Measurements from ENCODE around the gene LRRC4.

The LRRC4 gene

DNA sequence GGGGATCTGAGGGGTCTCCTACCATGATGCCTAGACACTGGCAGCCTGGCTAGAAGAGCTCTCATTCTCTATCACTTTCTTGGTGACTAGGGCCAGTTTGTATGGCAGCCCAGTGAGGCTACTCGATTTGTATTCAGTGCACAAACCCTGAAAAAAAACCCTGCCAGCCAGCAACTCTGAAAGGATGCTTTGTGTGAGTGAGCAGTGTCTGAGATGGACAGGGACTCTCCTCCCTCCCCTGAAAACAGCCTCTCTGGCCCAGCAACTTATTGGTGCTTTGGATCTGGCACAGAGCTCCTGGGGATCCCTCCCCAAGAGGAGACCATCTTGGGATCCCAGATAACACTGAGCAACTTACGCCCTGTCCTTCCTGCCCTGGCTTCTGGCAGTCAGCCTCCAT is 10.8 kb upstream of the LRRC4 start:
- DNase-seq (ENCODE audit: low spot score), result no peak
- in situ Hi-C loops (cut with MboI; ENCODE audit: low pct_unique_long_range_greater_than_20kb, low sequenced_read_pairs, unreplicated experiment), result loop anchor here (25.0 kb wide), 1 partner anchor 330 kb away; no protein-coding TSS in a partner anchor
- TF ChIP-seq, protein P1, sequence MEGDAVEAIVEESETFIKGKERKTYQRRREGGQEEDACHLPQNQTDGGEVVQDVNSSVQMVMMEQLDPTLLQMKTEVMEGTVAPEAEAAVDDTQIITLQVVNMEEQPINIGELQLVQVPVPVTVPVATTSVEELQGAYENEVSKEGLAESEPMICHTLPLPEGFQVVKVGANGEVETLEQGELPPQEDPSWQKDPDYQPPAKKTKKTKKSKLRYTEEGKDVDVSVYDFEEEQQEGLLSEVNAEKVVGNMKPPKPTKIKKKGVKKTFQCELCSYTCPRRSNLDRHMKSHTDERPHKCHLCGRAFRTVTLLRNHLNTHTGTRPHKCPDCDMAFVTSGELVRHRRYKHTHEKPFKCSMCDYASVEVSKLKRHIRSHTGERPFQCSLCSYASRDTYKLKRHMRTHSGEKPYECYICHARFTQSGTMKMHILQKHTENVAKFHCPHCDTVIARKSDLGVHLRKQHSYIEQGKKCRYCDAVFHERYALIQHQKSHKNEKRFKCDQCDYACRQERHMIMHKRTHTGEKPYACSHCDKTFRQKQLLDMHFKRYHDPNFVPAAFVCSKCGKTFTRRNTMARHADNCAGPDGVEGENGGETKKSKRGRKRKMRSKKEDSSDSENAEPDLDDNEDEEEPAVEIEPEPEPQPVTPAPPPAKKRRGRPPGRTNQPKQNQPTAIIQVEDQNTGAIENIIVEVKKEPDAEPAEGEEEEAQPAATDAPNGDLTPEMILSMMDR (IDR thresholded peaks at IDR 0.05; ENCODE audit: extremely low read depth, insufficient read depth, missing control alignments), result no peak

- in situ Hi-C loops (cut with MboI; ENCODE audit: low pct_unique_long_range_greater_than_20kb, low sequenced_read_pairs, unreplicated experiment), result loop anchor here (25.0 kb wide), 1 partner anchor 329 kb away; no protein-coding TSS in a partner anchor
- DNase-seq (ENCODE audit: low spot score), result no peak
- TF ChIP-seq, protein P1 (IDR thresholded peaks at IDR 0.05; ENCODE audit: extremely low read depth, insufficient read depth, missing control alignments), result no peak
Observed at GRCh38 chr7:128041203-128041602, 10.0 kb upstream of the LRRC4 start.

DNA sequence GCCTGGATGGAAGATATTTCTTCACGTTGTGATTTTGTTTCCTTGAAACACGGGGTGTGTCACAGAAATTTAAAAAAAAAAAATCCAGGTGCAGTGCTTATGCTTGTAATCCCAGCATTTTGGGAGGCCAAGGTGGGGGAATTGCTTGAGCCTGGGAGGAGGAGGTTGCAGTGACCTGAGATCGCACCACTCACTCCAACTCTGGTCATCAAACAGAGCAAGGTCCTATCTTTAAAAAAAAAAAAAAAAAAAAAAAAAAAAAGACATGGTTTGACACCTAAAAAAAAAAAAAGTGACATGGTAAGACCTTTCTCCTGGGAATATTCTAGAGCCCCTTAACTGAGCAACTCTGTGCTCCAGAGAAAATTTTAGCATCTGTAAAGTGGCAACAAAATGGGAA is 9.0 kb upstream of the LRRC4 start:
- TF ChIP-seq, protein P1 (IDR thresholded peaks at IDR 0.05; ENCODE audit: extremely low read depth, insufficient read depth, missing control alignments), result no peak
- in situ Hi-C loops (cut with MboI; ENCODE audit: low pct_unique_long_range_greater_than_20kb, low sequenced_read_pairs, unreplicated experiment), result loop anchor here (25.0 kb wide), 1 partner anchor 328 kb away; no protein-coding TSS in a partner anchor
- DNase-seq (ENCODE audit: low spot score), result no peak

- DNase-seq (ENCODE audit: low spot score), result no peak
- in situ Hi-C loops (cut with MboI; ENCODE audit: low pct_unique_long_range_greater_than_20kb, low sequenced_read_pairs, unreplicated experiment), result loop anchor here (25.0 kb wide), 1 partner anchor 327 kb away; no protein-coding TSS in a partner anchor
- TF ChIP-seq, protein P1 (IDR thresholded peaks at IDR 0.05; ENCODE audit: extremely low read depth, insufficient read depth, missing control alignments), result no peak
Observed at GRCh38 chr7:128039544-128039953, 8.3 kb upstream of the LRRC4 start.

DNA sequence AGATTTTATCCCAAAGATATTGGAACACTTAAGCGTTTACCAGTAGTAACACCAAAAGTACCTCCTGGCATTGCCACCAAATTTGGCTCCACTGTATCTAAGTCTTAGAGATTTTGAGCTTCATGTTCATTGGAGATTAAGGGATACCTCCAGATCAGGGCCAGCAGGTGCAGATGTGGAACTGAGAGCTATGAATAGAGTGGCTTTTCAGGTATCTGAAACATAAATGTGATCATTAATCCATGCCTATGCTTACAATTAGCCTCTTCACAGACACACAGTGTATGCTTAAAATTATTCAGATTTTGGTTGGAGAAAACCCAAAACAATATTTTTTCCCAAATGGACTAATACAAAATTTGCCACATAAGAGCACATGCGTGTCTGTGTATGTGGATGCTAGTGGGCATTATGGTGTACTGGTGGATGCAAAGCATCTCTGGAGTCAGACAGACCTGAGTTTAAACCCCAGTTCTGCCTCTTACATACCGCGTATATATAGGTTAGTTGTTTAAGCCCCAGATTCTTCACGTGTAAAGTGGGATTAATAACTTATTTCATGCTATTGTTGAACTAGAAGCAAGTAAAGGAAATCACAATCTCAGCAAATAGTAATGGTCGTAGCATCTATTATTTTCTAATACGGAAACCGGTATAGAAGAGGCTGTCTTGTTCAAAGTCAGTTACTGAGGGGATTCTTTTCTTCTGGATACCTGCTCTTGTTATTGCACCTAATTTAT is 6.8 kb upstream of the LRRC4 start:
- no peak for DNase-seq (ENCODE audit: low spot score)
- in situ Hi-C loops (cut with MboI; ENCODE audit: low pct_unique_long_range_greater_than_20kb, low sequenced_read_pairs, unreplicated experiment), result loop anchor here (25.0 kb wide), 1 partner anchor 326 kb away; no protein-coding TSS in a partner anchor
- TF ChIP-seq, protein P1 (IDR thresholded peaks at IDR 0.05; ENCODE audit: extremely low read depth, insufficient read depth, missing control alignments), result no peak

DNA sequence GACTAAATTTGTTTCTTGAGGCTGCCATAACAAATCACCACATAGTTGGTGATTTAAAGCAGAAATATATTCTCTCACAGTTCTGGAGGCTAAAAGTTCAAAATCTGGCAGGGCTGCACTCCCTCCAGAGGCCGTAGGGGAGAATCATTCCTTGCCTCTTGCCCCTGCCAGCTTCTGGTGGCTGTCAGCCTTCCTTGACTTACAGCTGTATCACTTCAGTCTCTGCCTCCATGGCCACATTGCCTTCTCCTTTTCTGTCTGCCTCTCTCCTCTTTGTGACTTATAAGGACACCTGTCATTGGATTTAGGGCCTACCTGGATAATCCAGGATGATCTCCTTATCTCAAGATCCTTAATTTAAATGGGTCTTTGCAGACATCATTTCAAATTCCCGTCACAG is 5.8 kb upstream of the LRRC4 start:
- in situ Hi-C loops (cut with MboI; ENCODE audit: low pct_unique_long_range_greater_than_20kb, low sequenced_read_pairs, unreplicated experiment), result loop anchor here (25.0 kb wide), 1 partner anchor 325 kb away; no protein-coding TSS in a partner anchor
- TF ChIP-seq, protein P1 (IDR thresholded peaks at IDR 0.05; ENCODE audit: extremely low read depth, insufficient read depth, missing control alignments), result peak; percentile 28
- DNase-seq (ENCODE audit: low spot score), result no peak

Measured in GM13977 (cell line).